Activated T-helper 1 cell treated with anti-CD3 and anti-CD28 coated beads, Interleukin-12 subunit alpha, Interleukin-12 subunit beta, Interleukin-2, Interleukin-4 antibody, amounts not matched to agents 30 ng/mL and 10 ng/mL and 1 ng/mL, durations not matched to agents 14 hours and 24 hours and 36 hours (primary cell): Measurements from ENCODE around the gene RPAP2. TPM values are rescaled to one million over a fixed set of nuclear protein-coding genes. Genes with fewer than 3 reads are reported as not detected.
"Not testable (repeated sequence)": the region's sequence is repeated elsewhere in the genome, so short reads cannot be mapped to it uniquely, and the experiment has no call there.

Experiments
- DNase-seq: peaks from one replicate; pipeline ENCODE4 v3.0.0; 2021; ENCODE audit warnings: low spot score
- H3K27ac Mint-ChIP-seq: one replicate; pipeline ENCODE4 v1.8.0; 2021; ENCODE audit warnings: mild to moderate bottlenecking, mixed read lengths
- H3K27me3 Mint-ChIP-seq: one replicate; pipeline ENCODE4 v1.8.0; 2022; ENCODE audit warnings: mild to moderate bottlenecking, moderate library complexity, mixed read lengths; ENCODE audit not compliant: insufficient read depth
- H3K36me3 Mint-ChIP-seq: one replicate; pipeline ENCODE4 v1.8.0; 2021; ENCODE audit warnings: low read depth, mixed read lengths
- H3K4me1 Mint-ChIP-seq: one replicate; pipeline ENCODE4 v1.8.0; 2021; ENCODE audit warnings: low read depth, mixed read lengths
- H3K4me3 Mint-ChIP-seq: one replicate; pipeline ENCODE4 v1.8.0; 2021; ENCODE audit warnings: mild to moderate bottlenecking, moderate library complexity, mixed read lengths
- H3K9me3 Mint-ChIP-seq: one replicate; pipeline ENCODE4 v1.8.0; 2021; ENCODE audit warnings: mixed read lengths
- intact Hi-C: fragments of 100-400 bp; cut with micrococcal nuclease; formaldehyde crosslinking; loops from one replicate; pipeline ENCODE4 v1.15.1; 2024
- total RNA-seq: library from RNA; stranded (reverse); gene quantifications from 2 replicates; pipeline ENCODE4 v1.2.3, GENCODE V29; 2022

Gene RPAP2
- total RNA-seq, 1 donor from 2014 or later: 42.0 TPM

- H3K27ac Mint-ChIP-seq: no peak overlapping the region
- no peak overlapping the region for H3K4me3 Mint-ChIP-seq
- intact Hi-C loops: no loop called here
- no peak for DNase-seq
- H3K27me3 Mint-ChIP-seq: no peaks in the 10 kb centered on the region
- H3K9me3 Mint-ChIP-seq: no peaks in the 10 kb centered on the region
- no peaks in the 10 kb centered on the region for H3K36me3 Mint-ChIP-seq
- peaks cover 35% of the 10 kb centered on the region for H3K4me1 Mint-ChIP-seq
Observed at GRCh38 chr1:92409946-92410549, 111.2 kb downstream of the RPAP2 start.

GRCh38 chr1:92410706-92411105 lies 111.8 kb downstream of the RPAP2 start:
- Mint-ChIP-seq H3K9me3 (no peaks in the 10 kb centered on the region), H3K36me3 (no peaks in the 10 kb centered on the region), H3K4me1 (peaks cover 35% of the 10 kb centered on the region), H3K4me3 (peak overlapping the region; percentile 21), H3K27me3 (no peaks in the 10 kb centered on the region), H3K27ac (peak overlapping the region; percentile 57)
- intact Hi-C loops: no loop called here
- DNase-seq: peak; percentile 29

- Mint-ChIP-seq H3K27ac (peak overlapping the region; percentile 53), H3K4me1 (peaks cover 35% of the 10 kb centered on the region), H3K36me3 (no peaks in the 10 kb centered on the region), H3K27me3 (no peaks in the 10 kb centered on the region), H3K9me3 (no peaks in the 10 kb centered on the region), H3K4me3 (no peak overlapping the region)
- DNase-seq: no peak
- intact Hi-C loops: no loop called here
Observed at GRCh38 chr1:92411511-92411910, 112.7 kb downstream of the RPAP2 start.

- no peak for DNase-seq
- no peaks in the 10 kb centered on the region for H3K4me1 Mint-ChIP-seq
- H3K4me3 Mint-ChIP-seq: no peak overlapping the region
- H3K27me3 Mint-ChIP-seq: peaks cover 1% of the 10 kb centered on the region
- H3K9me3 Mint-ChIP-seq: no peaks in the 10 kb centered on the region
- intact Hi-C loops: no loop called here
- no peak overlapping the region for H3K27ac Mint-ChIP-seq
- H3K36me3 Mint-ChIP-seq: peaks cover 1% of the 10 kb centered on the region
Observed at GRCh38 chr1:92419642-92420041, 120.8 kb downstream of the RPAP2 start.

GRCh38 chr1:92424381-92424780 lies 125.5 kb downstream of the RPAP2 start:
- intact Hi-C loops: loop anchor here (2.0 kb wide), 1 partner anchor 198 kb away; no protein-coding TSS in a partner anchor
- no peak for DNase-seq
- peaks cover 1% of the 10 kb centered on the region for H3K27me3 Mint-ChIP-seq
- H3K9me3 Mint-ChIP-seq: no peaks in the 10 kb centered on the region
- no peak overlapping the region for H3K4me3 Mint-ChIP-seq
- no peak overlapping the region for H3K27ac Mint-ChIP-seq
- no peaks in the 10 kb centered on the region for H3K36me3 Mint-ChIP-seq
- no peaks in the 10 kb centered on the region for H3K4me1 Mint-ChIP-seq

GRCh38 chr1:92425617-92426016 lies 126.8 kb downstream of the RPAP2 start:
- intact Hi-C loops: loop anchor here (2.0 kb wide), 1 partner anchor 197 kb away; no protein-coding TSS in a partner anchor
- Mint-ChIP-seq H3K4me3 (no peak overlapping the region), H3K9me3 (no peaks in the 10 kb centered on the region), H3K36me3 (no peaks in the 10 kb centered on the region), H3K27me3 (peaks cover 1% of the 10 kb centered on the region), H3K27ac (no peak overlapping the region), H3K4me1 (no peaks in the 10 kb centered on the region)
- no peak for DNase-seq

- no peak overlapping the region for H3K27ac Mint-ChIP-seq
- DNase-seq: no peak
- no peak overlapping the region for H3K4me3 Mint-ChIP-seq
- intact Hi-C loops: no loop called here
- no peaks in the 10 kb centered on the region for H3K36me3 Mint-ChIP-seq
- no peaks in the 10 kb centered on the region for H3K4me1 Mint-ChIP-seq
- H3K27me3 Mint-ChIP-seq: peaks cover 2% of the 10 kb centered on the region
- peaks cover 3% of the 10 kb centered on the region for H3K9me3 Mint-ChIP-seq
Observed at GRCh38 chr1:92430030-92430429, 131.2 kb downstream of the RPAP2 start.

GRCh38 chr1:92434572-92434971 lies 135.7 kb downstream of the RPAP2 start:
- H3K27me3 Mint-ChIP-seq, DNase-seq, H3K9me3 Mint-ChIP-seq, H3K4me1 Mint-ChIP-seq, H3K4me3 Mint-ChIP-seq, H3K36me3 Mint-ChIP-seq, intact Hi-C loops, H3K27ac Mint-ChIP-seq: not testable (repeated sequence)

- H3K36me3 Mint-ChIP-seq: peaks cover 3% of the 10 kb centered on the region
Observed at GRCh38 chr1:92439291-92439690, 140.4 kb downstream of the RPAP2 start.

GRCh38 chr1:92441316-92441696 lies 142.4 kb downstream of the RPAP2 start:
- DNase-seq: no peak
- intact Hi-C loops: no loop called here
- H3K36me3 Mint-ChIP-seq: no peaks in the 10 kb centered on the region
- peaks cover 1% of the 10 kb centered on the region for H3K27me3 Mint-ChIP-seq
- no peaks in the 10 kb centered on the region for H3K9me3 Mint-ChIP-seq
- no peak overlapping the region for H3K4me3 Mint-ChIP-seq
- no peak overlapping the region for H3K27ac Mint-ChIP-seq
- peaks cover 19% of the 10 kb centered on the region for H3K4me1 Mint-ChIP-seq

More at GRCh38 chr1:92439291-92439690, 140.4 kb downstream of the RPAP2 start:
- peak overlapping the region; percentile 29 for H3K27ac Mint-ChIP-seq
- intact Hi-C loops: no loop called here
- no peaks in the 10 kb centered on the region for H3K9me3 Mint-ChIP-seq
- no peak overlapping the region for H3K4me3 Mint-ChIP-seq
- no peaks in the 10 kb centered on the region for H3K27me3 Mint-ChIP-seq
- peaks cover 17% of the 10 kb centered on the region for H3K4me1 Mint-ChIP-seq
- no peak for DNase-seq

GRCh38 chr1:92441697-92442342 lies 143.0 kb downstream of the RPAP2 start:
- H3K36me3 Mint-ChIP-seq: no peaks in the 10 kb centered on the region
- no peak for DNase-seq
- intact Hi-C loops: no loop called here
- no peak overlapping the region for H3K4me3 Mint-ChIP-seq
- H3K27ac Mint-ChIP-seq: no peak overlapping the region
- peaks cover 19% of the 10 kb centered on the region for H3K4me1 Mint-ChIP-seq
- H3K9me3 Mint-ChIP-seq: no peaks in the 10 kb centered on the region
- peaks cover 2% of the 10 kb centered on the region for H3K27me3 Mint-ChIP-seq

GRCh38 chr1:92442351-92442750 lies 143.5 kb downstream of the RPAP2 start:
- Mint-ChIP-seq H3K27me3 (peaks cover 2% of the 10 kb centered on the region), H3K36me3 (no peaks in the 10 kb centered on the region), H3K4me1 (peaks cover 22% of the 10 kb centered on the region), H3K4me3 (no peak overlapping the region), H3K9me3 (no peaks in the 10 kb centered on the region), H3K27ac (no peak overlapping the region)
- no peak for DNase-seq
- intact Hi-C loops: no loop called here

- DNase-seq: no peak
- Mint-ChIP-seq H3K9me3 (no peaks in the 10 kb centered on the region), H3K27ac (no peak overlapping the region), H3K4me1 (peaks cover 24% of the 10 kb centered on the region), H3K36me3 (no peaks in the 10 kb centered on the region), H3K4me3 (no peak overlapping the region), H3K27me3 (peaks cover 2% of the 10 kb centered on the region)
- intact Hi-C loops: no loop called here
Observed at GRCh38 chr1:92443893-92444292, 145.0 kb downstream of the RPAP2 start.
